GM19240 (cell line): ENCODE data around the gene ZNF543.
"Not testable (repeated sequence)": the region's sequence is repeated elsewhere in the genome, so short reads cannot be mapped to it uniquely, and the experiment has no call there.

Experiments
- DNase-seq: peaks from one replicate; pipeline ENCODE4 v3.0.0; 2011; ENCODE audit warnings: low spot score; ENCODE audit not compliant: insufficient read length

ZNF543 gene

GRCh38 chr19:57320180-57321084, at the start of gene ZNF543:
Gene ZNF543 (plus strand): TSS chr19:57320472. CDS start chr19:57320854, 382 bp downstream.
- DNase-seq = peak; percentile 99

- DNase-seq = no peak
Observed at GRCh38 chr19:57271280-57271679, 49.0 kb upstream of the ZNF543 start.

GRCh38 chr19:57273014-57273413, 47.3 kb upstream of the ZNF543 start:
- no peak for DNase-seq

GRCh38 chr19:57276430-57276829, 43.8 kb upstream of the ZNF543 start:
- DNase-seq = no peak

- not testable (repeated sequence) for DNase-seq
Observed at GRCh38 chr19:57278481-57278880, 41.8 kb upstream of the ZNF543 start.

GRCh38 chr19:57279418-57280164, 40.7 kb upstream of the ZNF543 start:
- DNase-seq = peak; percentile 33

- DNase-seq = peak; percentile 79
Observed at GRCh38 chr19:57280165-57280961, 39.9 kb upstream of the ZNF543 start, which contains the start of gene ZNF460. Gene ZNF460 (plus strand): TSS chr19:57280485. CDS start chr19:57280807, 322 bp downstream.

GRCh38 chr19:57280962-57281400, 39.3 kb upstream of the ZNF543 start:
- no peak for DNase-seq

GRCh38 chr19:57282011-57282643, 38.1 kb upstream of the ZNF543 start:
- no peak for DNase-seq

- DNase-seq = no peak
Observed at GRCh38 chr19:57288373-57288772, 31.9 kb upstream of the ZNF543 start.

GRCh38 chr19:57290970-57291369, 29.3 kb upstream of the ZNF543 start:
- DNase-seq = no peak

- no peak for DNase-seq
Observed at GRCh38 chr19:57292547-57292946, 27.7 kb upstream of the ZNF543 start.

GRCh38 chr19:57293719-57294118, 26.6 kb upstream of the ZNF543 start:
- no peak for DNase-seq

- DNase-seq = no peak
Observed at GRCh38 chr19:57302020-57302465, 18.2 kb upstream of the ZNF543 start.

GRCh38 chr19:57302727-57303401, 17.4 kb upstream of the ZNF543 start:
- DNase-seq = no peak

GRCh38 chr19:57305056-57305455, 15.2 kb upstream of the ZNF543 start:
- no peak for DNase-seq

GRCh38 chr19:57308514-57308913, 11.8 kb upstream of the ZNF543 start:
- no peak for DNase-seq

- DNase-seq = no peak
Observed at GRCh38 chr19:57310792-57311191, 9.5 kb upstream of the ZNF543 start.

GRCh38 chr19:57314146-57314545, 6.1 kb upstream of the ZNF543 start:
- no peak for DNase-seq

GRCh38 chr19:57317503-57317902, 2.8 kb upstream of the ZNF543 start:
- no peak for DNase-seq
